K562 (cell line): ENCODE results near the gene CD37. TPM values are rescaled to one million over a fixed set of nuclear protein-coding genes. Genes with fewer than 3 reads are reported as not detected.

Experiments used
- ATF4 ChIP-seq: fragments of 450-650 bp; formaldehyde crosslinking; IDR thresholded peaks from 2 replicates; pipeline ENCODE4 v1.4.0; 2022; ENCODE audit warnings: mild to moderate bottlenecking, moderate library complexity
- ATF7 ChIP-seq: fragments of 450-650 bp; IDR thresholded peaks from 2 replicates; pipeline ENCODE4 v1.7.1; 2014; ENCODE audit warnings: mild to moderate bottlenecking, moderate library complexity
- CBFA2T2 ChIP-seq: fragments of 450-650 bp; conservative IDR thresholded peaks from 2 replicates; pipeline ENCODE4 v1.6.1; 2017; ENCODE audit warnings: mild to moderate bottlenecking
- EHMT2 ChIP-seq: fragments of 450-650 bp; IDR thresholded peaks from 2 replicates; pipeline ENCODE4 v1.6.1; 2018; ENCODE audit warnings: antibody characterized with exemption
- ELF1 ChIP-seq: fragments of 200-800 bp; sonication (Bioruptor generic); IDR thresholded peaks from 2 replicates; pipeline ENCODE4 v1.6.1; 2016; ENCODE audit warnings: missing genetic modification characterization, missing compliant biosample characterization
- ETS1 ChIP-seq: conservative IDR thresholded peaks from 2 replicates; pipeline ENCODE4 v1.6.1; 2011; ENCODE audit warnings: low read depth, mild to moderate bottlenecking, low read length; ENCODE audit not compliant: control insufficient read depth
- EWSR1 ChIP-seq: fragments of 450-650 bp; IDR thresholded peaks from 2 replicates; pipeline ENCODE4 v1.6.1; 2018; ENCODE audit warnings: borderline replicate concordance, mild to moderate bottlenecking, low read depth, moderate library complexity; ENCODE audit not compliant: partially characterized antibody
- MBD2 ChIP-seq: sonication (generic); IDR thresholded peaks from 2 replicates; pipeline ENCODE4 v1.6.1; 2016; ENCODE audit warnings: low read depth, borderline replicate concordance
- NCOR1 ChIP-seq: fragments of 450-650 bp; IDR thresholded peaks from 2 replicates; pipeline ENCODE4 v1.6.1; 2016; ENCODE audit warnings: mild to moderate bottlenecking, moderate library complexity
- NR1H2 ChIP-seq: sonication (generic); formaldehyde crosslinking; IDR thresholded peaks from 2 replicates; pipeline ENCODE4 v1.4.0; 2020; ENCODE audit warnings: mild to moderate bottlenecking, missing genetic modification reagents
- PKNOX1 ChIP-seq: fragments of 450-650 bp; IDR thresholded peaks from 2 replicates; pipeline ENCODE4 v1.6.1; 2016
- POLR2A ChIP-seq: fragments of 450-650 bp; conservative IDR thresholded peaks from 2 replicates; pipeline ENCODE4 v1.6.1; 2016
- SNIP1 ChIP-seq: fragments of 450-650 bp; IDR thresholded peaks from 2 replicates; pipeline ENCODE4 v1.7.1; 2017; ENCODE audit warnings: low read depth, mild to moderate bottlenecking
- TAF1 ChIP-seq: IDR thresholded peaks from 2 replicates; pipeline ENCODE4 v1.6.1; 2011; ENCODE audit warnings: mild to moderate bottlenecking, low read length, moderate library complexity; ENCODE audit not compliant: insufficient read depth, control insufficient read depth, severe bottlenecking; ENCODE audit errors: extremely low read depth
- TSHZ1 ChIP-seq: fragments of 250-450 bp; sonication (Bioruptor Pico); IDR thresholded peaks from 2 replicates; pipeline ENCODE4 v1.4.0; 2020; ENCODE audit warnings: mild to moderate bottlenecking, moderate library complexity
- ZNF165 ChIP-seq: fragments of 250-450 bp; sonication (Bioruptor Pico); IDR thresholded peaks from 2 replicates; pipeline ENCODE4 v1.4.0; 2020; ENCODE audit warnings: borderline replicate concordance
- ZNF175 ChIP-seq: fragments of 200-800 bp; sonication (Bioruptor generic); IDR thresholded peaks from 2 replicates; pipeline ENCODE4 v1.6.1; 2016; ENCODE audit warnings: low read depth, mild to moderate bottlenecking, missing genetic modification characterization, missing compliant biosample characterization
- ZNF232 ChIP-seq: sonication (generic); formaldehyde crosslinking; IDR thresholded peaks from 2 replicates; pipeline ENCODE4 v1.8.0; 2022; ENCODE audit warnings: mild to moderate bottlenecking, missing genetic modification reagents
- polyA plus RNA-seq, 8 experiments: library from polyadenylated mRNA; depleted of rRNA in 4 of 8; stranded (reverse) in 5 of 8; unstranded in 3 of 8; fragments of >200 nt; fragmentation: Nextera tagmentation in 2 of 8; fragmentation: Illumina TruSeq in 1 of 8; extraction: Ambion mirVana in 2 of 8; extraction: Trizol in 1 of 8; gene quantifications; 2 replicates each; pipeline versions ENCODE4 v1.2.1 to v1.2.3, GENCODE V29; 2011 to 2014; ENCODE audit warnings: inconsistent platforms in 1 of 8, missing spikeins in 1 of 8
- total RNA-seq, 7 experiments: library from RNA; depleted of rRNA in 6 of 7; stranded (reverse); fragments of >200 nt in 6 of 7; fragmentation: Illumina TruSeq in 2 of 7; extraction: Trizol in 2 of 7; gene quantifications; 2 replicates each; pipeline versions ENCODE4 v1.2.1 to v1.2.3, GENCODE V29; 2011 to 2021; ENCODE audit warnings: low replicate concordance in 1 of 7
- TF ChIP-seq, protein P1 (sequence below): fragments of 450-650 bp; IDR thresholded peaks from 2 replicates; pipeline ENCODE4 v1.6.1; 2017; ENCODE audit warnings: antibody characterized with exemption
- TF ChIP-seq, protein P2 (sequence below): fragments of 450-650 bp; IDR thresholded peaks from 2 replicates; pipeline ENCODE4 v1.6.1; 2016; ENCODE audit warnings: low read depth, mild to moderate bottlenecking, moderate library complexity

Gene CD37
- total and polyA plus RNA-seq, 9 of the 15 experiments (the other 6 are each of a cell fraction or from before 2014, with no cell fraction given), result 2.5 to 19.0 (median 7.4) TPM

DNA sequence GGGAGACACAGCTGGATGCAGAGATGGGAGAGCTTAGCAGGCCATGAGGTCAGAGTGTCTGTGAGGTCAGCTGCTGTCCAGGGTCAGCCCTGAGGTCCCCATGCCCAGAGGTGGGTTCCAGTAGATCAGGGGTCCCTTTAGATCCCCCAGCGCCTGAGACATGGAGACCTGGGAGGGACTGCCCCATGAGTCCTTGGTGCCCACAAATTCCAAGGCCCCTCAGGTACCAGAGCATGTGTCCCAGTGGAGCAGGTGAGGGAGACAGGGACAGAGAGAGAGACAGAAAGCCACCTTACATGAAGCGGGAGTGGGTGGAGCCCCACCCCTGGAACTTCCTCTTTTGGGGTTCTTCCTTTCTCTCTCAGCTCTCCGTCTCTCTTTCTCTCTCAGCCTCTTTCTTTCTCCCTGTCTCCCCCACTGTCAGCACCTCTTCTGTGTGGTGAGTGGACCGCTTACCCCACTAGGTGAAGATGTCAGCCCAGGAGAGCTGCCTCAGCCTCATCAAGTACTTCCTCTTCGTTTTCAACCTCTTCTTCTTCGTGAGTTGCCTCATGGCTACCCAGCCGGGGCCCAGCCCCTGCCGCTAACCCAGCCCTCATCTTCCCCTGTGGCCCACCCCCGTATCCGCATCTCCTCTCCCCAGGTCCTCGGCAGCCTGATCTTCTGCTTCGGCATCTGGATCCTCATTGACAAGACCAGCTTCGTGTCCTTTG, at the start of gene CD37 (continued):
- TF ChIP-seq PKNOX1 (no peak), TSHZ1 (CRISPR knock-in tag) (no peak), ELF1 (tag) (no peak), CBFA2T2 (no peak), ZNF165 (no peak), POLR2A (no peak; the same call in 1 of the 2 replicates), SNIP1 (no peak), EWSR1 (no peak), NCOR1 (no peak), MBD2 (no peak), ETS1 (no peak), EHMT2 (no peak), ATF7 (peak; percentile 48; the same call in 1 of the 2 replicates), ATF4 (CRISPR knock-in tag) (no peak), ZNF232 (CRISPR knock-in tag) (no peak), TAF1 (peak; percentile 30), NR1H2 (CRISPR knock-in tag) (no peak), ZNF175 (no peak)
- TF ChIP-seq, protein P1, sequence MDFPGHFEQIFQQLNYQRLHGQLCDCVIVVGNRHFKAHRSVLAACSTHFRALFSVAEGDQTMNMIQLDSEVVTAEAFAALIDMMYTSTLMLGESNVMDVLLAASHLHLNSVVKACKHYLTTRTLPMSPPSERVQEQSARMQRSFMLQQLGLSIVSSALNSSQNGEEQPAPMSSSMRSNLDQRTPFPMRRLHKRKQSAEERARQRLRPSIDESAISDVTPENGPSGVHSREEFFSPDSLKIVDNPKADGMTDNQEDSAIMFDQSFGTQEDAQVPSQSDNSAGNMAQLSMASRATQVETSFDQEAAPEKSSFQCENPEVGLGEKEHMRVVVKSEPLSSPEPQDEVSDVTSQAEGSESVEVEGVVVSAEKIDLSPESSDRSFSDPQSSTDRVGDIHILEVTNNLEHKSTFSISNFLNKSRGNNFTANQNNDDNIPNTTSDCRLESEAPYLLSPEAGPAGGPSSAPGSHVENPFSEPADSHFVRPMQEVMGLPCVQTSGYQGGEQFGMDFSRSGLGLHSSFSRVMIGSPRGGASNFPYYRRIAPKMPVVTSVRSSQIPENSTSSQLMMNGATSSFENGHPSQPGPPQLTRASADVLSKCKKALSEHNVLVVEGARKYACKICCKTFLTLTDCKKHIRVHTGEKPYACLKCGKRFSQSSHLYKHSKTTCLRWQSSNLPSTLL, result no peak
- TF ChIP-seq, protein P2, sequence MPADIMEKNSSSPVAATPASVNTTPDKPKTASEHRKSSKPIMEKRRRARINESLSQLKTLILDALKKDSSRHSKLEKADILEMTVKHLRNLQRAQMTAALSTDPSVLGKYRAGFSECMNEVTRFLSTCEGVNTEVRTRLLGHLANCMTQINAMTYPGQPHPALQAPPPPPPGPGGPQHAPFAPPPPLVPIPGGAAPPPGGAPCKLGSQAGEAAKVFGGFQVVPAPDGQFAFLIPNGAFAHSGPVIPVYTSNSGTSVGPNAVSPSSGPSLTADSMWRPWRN, result no peak
